Thymus (tissue), 11 donors: ENCODE measurements around the gene SORBS2. TPM values are rescaled to one million over a fixed set of nuclear protein-coding genes. Genes with fewer than 3 reads are reported as not detected.

Experiments used
- DNase-seq, 9 donors: peaks; one replicate each; pipeline ENCODE4 v3.0.0-alpha.2; 2013; ENCODE audit warnings: low spot score in 9 of 9, low read depth in 6 of 9, missing footprints in 1 of 9
- H3K27ac ChIP-seq, 2 donors: one replicate each; pipeline ENCODE4 v1.5.1; 2013; ENCODE audit warnings: control low read depth in 1 of 2, low read depth in 1 of 2, low read length in 1 of 2, mild to moderate bottlenecking in 1 of 2, moderate library complexity in 1 of 2
- H3K27me3 ChIP-seq, 2 donors: one replicate each; pipeline ENCODE4 v1.5.1; 2013; ENCODE audit warnings: low read length in 1 of 2; ENCODE audit not compliant: control insufficient read depth in 2 of 2, insufficient read depth in 1 of 2
- H3K36me3 ChIP-seq, 2 donors: one replicate each; pipeline ENCODE4 v1.5.1; 2013; ENCODE audit warnings: low read length in 1 of 2, mild to moderate bottlenecking in 1 of 2, moderate library complexity in 1 of 2; ENCODE audit not compliant: control insufficient read depth in 2 of 2, insufficient read depth in 2 of 2
- H3K4me1 ChIP-seq, 2 donors: one replicate each; pipeline ENCODE4 v1.5.1; 2013; ENCODE audit warnings: low read length in 2 of 2; ENCODE audit not compliant: control insufficient read depth in 2 of 2, insufficient read depth in 2 of 2
- H3K4me3 ChIP-seq, 2 donors: one replicate each; pipeline ENCODE4 v1.5.1; 2013; ENCODE audit warnings: low read length in 2 of 2, control low read depth in 1 of 2, mild to moderate bottlenecking in 1 of 2
- H3K9me3 ChIP-seq, 2 donors: one replicate each; pipeline ENCODE4 v1.5.1; 2013; ENCODE audit warnings: low read length in 1 of 2, mild to moderate bottlenecking in 1 of 2; ENCODE audit not compliant: control insufficient read depth in 2 of 2, insufficient read depth in 1 of 2
- WGBS: extraction: QIAGEN DNeasy Blood & Tissue Kit; methylation state at CpG from one replicate; pipeline ENCODE4 v1.1.7; 2013; 5-methylcytosine and 5-hydroxymethylcytosine counted together
- polyA plus RNA-seq: library from polyadenylated mRNA; stranded (reverse); fragments of 200-250 nt; gene quantifications from one replicate; pipeline ENCODE4 v1.2.3, GENCODE V29; 2013
- total RNA-seq: library from RNA; stranded (reverse); fragments of 120-200 nt; gene quantifications from one replicate; pipeline ENCODE4 v1.2.4, GENCODE V29; 2013
- donor health status: healthy.

SORBS2 gene
- total and polyA plus RNA-seq, 2 donors = 13.8 to 78.6 TPM

DNA sequence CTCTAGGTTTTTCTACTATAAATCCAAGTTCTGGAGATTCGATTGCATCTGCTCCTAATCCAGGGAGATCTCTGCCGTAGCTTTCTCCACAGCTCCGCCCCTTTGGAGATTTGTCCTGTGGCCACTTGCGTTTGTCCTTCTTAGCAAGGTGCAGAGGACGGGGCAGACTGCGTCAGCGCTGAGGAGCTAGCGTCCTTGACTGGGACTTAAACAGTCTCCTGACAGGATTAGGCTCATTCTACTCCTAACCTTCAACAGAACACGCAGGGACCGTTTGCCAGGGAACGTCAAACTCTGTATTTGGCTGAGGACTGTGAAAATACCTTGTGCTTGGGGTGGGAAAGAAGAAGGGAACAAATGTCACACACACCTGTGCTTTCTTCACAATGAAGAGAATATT lies 38.6 kb downstream of the SORBS2 start:
- no peak for DNase-seq
- no peak overlapping the region for H3K4me3 ChIP-seq
- no peaks in the 10 kb centered on the region for H3K4me1 ChIP-seq
- no peaks in the 10 kb centered on the region for H3K36me3 ChIP-seq
- H3K27me3 ChIP-seq = no peaks in the 10 kb centered on the region
- no peak overlapping the region for H3K27ac ChIP-seq
- WGBS = 81% methylated on average over 11 of the region's 11 CpGs
- H3K9me3 ChIP-seq = no peaks in the 10 kb centered on the region

GRCh38 chr4:185772391-185773093 lies 39.5 kb downstream of the SORBS2 start:
- Histone ChIP-seq H3K27me3 (no peaks in the 10 kb centered on the region), H3K9me3 (no peaks in the 10 kb centered on the region), H3K27ac (peak overlapping the region; percentile 7 to 31), H3K36me3 (no peaks in the 10 kb centered on the region), H3K4me1 (no peaks in the 10 kb centered on the region), H3K4me3 (no peak overlapping the region)
- 93% methylated on average over 12 of the region's 12 CpGs for WGBS
- DNase-seq = no peak

GRCh38 chr4:185771711-185772390 lies 40.1 kb downstream of the SORBS2 start:
- WGBS = 93% methylated on average over 7 of the region's 7 CpGs
- Histone ChIP-seq H3K36me3 (no peaks in the 10 kb centered on the region), H3K4me1 (no peaks in the 10 kb centered on the region), H3K27me3 (no peaks in the 10 kb centered on the region), H3K27ac (no peak overlapping the region), H3K4me3 (no peak overlapping the region), H3K9me3 (no peaks in the 10 kb centered on the region)
- DNase-seq = no peak

GRCh38 chr4:185767528-185767927 lies 44.5 kb downstream of the SORBS2 start:
- Histone ChIP-seq H3K4me3 (no peak overlapping the region), H3K9me3 (no peaks in the 10 kb centered on the region), H3K4me1 (no peaks in the 10 kb centered on the region), H3K36me3 (no peaks in the 10 kb centered on the region), H3K27ac (no peak overlapping the region), H3K27me3 (no peaks in the 10 kb centered on the region)
- DNase-seq = no peak
- whole genome bisulfite sequencing = 85% methylated on average over 4 of the region's 4 CpGs

GRCh38 chr4:185764876-185765275 lies 47.1 kb downstream of the SORBS2 start:
- DNase-seq = no peak
- H3K27me3 ChIP-seq = no peaks in the 10 kb centered on the region
- H3K4me3 ChIP-seq = no peak overlapping the region
- H3K4me1 ChIP-seq = no peaks in the 10 kb centered on the region
- H3K27ac ChIP-seq = no peak overlapping the region
- H3K9me3 ChIP-seq = no peaks in the 10 kb centered on the region
- H3K36me3 ChIP-seq = no peaks in the 10 kb centered on the region

DNA sequence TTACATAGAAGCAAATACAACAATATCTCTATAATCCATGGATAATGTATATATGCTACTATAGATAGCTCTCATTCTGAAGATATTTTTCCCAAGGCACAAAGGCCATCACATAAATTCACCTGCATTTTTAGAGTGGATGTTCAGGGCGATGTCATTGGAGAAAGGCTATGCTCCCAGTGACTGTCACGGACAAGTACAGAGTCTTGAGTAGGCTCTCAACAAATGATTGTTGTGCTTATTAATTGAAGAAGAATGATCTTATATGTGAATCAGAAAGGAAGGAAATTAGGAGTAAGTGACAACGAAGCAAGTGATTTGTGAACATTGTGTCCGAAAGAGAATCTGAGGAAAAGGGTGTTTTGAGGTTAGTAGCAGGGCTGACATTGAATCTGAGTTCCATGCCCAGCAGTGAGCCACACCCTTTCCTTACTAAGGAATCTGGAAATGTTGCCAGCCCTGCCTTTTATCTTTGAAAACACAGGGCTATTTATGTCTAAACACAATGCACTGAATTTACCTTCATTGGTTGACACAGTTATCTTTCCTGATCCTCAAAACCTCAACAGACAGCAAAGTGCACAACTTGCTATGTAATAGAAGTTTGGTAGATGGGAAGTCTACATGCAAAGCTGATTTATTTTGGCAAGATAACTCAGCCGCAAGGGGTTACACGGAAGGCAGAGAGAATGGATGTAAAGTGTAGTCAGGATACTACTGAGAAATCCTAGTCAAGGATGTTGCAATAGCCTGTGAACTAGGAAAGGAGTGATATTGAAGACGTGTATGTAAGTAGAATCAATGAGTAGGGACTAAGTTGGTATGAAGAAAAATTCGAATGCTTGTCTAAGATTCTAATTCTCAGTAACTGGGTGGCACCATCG lies 50.4 kb downstream of the SORBS2 start:
- no peak overlapping the region for H3K4me3 ChIP-seq
- no peaks in the 10 kb centered on the region for H3K27me3 ChIP-seq
- H3K9me3 ChIP-seq = no peaks in the 10 kb centered on the region
- DNase-seq = no peak
- H3K4me1 ChIP-seq = no peaks in the 10 kb centered on the region
- H3K36me3 ChIP-seq = no peaks in the 10 kb centered on the region
- no peak overlapping the region for H3K27ac ChIP-seq
- 93% methylated on average over 9 of the region's 9 CpGs for WGBS

GRCh38 chr4:185758807-185759206 lies 53.2 kb downstream of the SORBS2 start:
- H3K4me1 ChIP-seq = no peaks in the 10 kb centered on the region
- no peaks in the 10 kb centered on the region for H3K36me3 ChIP-seq
- DNase-seq = no peak
- no peaks in the 10 kb centered on the region for H3K27me3 ChIP-seq
- whole genome bisulfite sequencing = 89% methylated on average over 2 of the region's 2 CpGs
- no peak overlapping the region for H3K27ac ChIP-seq
- H3K9me3 ChIP-seq = no peaks in the 10 kb centered on the region
- H3K4me3 ChIP-seq = no peak overlapping the region

DNA sequence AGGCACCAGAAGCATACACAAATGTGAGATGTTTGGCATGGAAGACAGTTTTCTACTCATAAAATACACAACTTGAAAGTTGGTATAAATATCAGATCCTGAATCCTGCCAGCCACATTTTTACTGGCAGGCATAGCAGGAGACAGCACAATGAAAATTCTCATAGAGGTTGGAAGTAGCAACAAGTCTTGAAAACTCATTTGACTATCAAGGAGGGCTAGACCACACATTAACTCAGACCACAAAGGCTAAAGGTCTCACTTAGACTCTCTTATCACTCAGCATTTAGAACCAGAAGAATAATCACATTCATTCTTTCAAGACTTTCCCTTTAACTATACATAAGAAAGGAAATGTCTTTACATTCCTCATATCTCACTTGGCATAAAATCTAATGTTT lies 56.5 kb downstream of the SORBS2 start:
- H3K9me3 ChIP-seq = no peaks in the 10 kb centered on the region
- no peak overlapping the region for H3K4me3 ChIP-seq
- no peak for DNase-seq
- no peaks in the 10 kb centered on the region for H3K27me3 ChIP-seq
- H3K4me1 ChIP-seq = no peaks in the 10 kb centered on the region
- no peak overlapping the region for H3K27ac ChIP-seq
- H3K36me3 ChIP-seq = no peaks in the 10 kb centered on the region

DNA sequence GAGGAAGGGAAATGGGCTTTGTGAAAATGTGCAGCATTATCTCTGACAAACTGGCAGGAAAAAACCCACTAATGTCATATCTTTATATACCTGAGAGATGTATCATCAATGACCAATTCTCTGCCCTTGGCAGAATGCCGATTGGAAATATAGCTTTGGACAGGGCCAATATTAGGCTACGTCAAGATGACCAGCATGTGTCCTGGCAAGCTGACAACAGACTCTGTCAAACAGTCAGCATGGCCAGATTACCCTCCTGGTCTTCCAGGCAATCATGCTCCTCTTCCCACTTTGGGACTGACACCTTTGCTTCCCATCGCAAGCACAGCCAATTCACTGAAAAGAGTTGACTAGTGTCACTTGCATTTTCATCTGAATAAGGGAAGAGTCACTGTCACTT lies 57.0 kb downstream of the SORBS2 start:
- no peak overlapping the region for H3K27ac ChIP-seq
- H3K4me3 ChIP-seq = no peak overlapping the region
- H3K36me3 ChIP-seq = no peaks in the 10 kb centered on the region
- no peaks in the 10 kb centered on the region for H3K27me3 ChIP-seq
- no peaks in the 10 kb centered on the region for H3K4me1 ChIP-seq
- WGBS = 96% methylated on average over 3 of the region's 3 CpGs
- H3K9me3 ChIP-seq = no peaks in the 10 kb centered on the region
- no peak for DNase-seq
